Stomach (tissue), 19 donors: ENCODE data around the gene GABRB2. TPM values are rescaled to one million over a fixed set of nuclear protein-coding genes. Genes with fewer than 3 reads are reported as not detected.
A peak's percentile ranks its signal among the peaks of the same experiment; 100 is the strongest.

ENCODE experiments used
- DNase-seq, 2 donors: peaks; one replicate each; pipeline versions ENCODE4 v3.0.0 to v3.0.0-alpha.2; 2013 to 2019
- H3K27ac ChIP-seq, 5 donors: fragments of 200-600 bp in 4 of 5; sonication (generic) in 4 of 5; one replicate each; pipeline ENCODE4 v1.5.1; 2013 to 2019; ENCODE audit warnings: mild to moderate bottlenecking in 1 of 5, moderate library complexity in 1 of 5
- H3K27me3 ChIP-seq, 3 donors: fragments of 200-600 bp; sonication (generic); one replicate each; pipeline ENCODE4 v1.5.1; 2017 to 2019; ENCODE audit warnings: mixed run types in 1 of 3
- H3K36me3 ChIP-seq, 4 donors: fragments of 200-600 bp; sonication (generic); 1 replicate in 3 of 4; 2 replicates in 1 of 4; pipeline ENCODE4 v1.5.1; 2016 to 2019
- H3K4me1 ChIP-seq, 4 donors: fragments of 200-600 bp; sonication (generic); one replicate each; pipeline ENCODE4 v1.5.1; 2016 to 2019
- H3K4me3 ChIP-seq, 4 donors: fragments of 200-600 bp; sonication (generic) in 3 of 4; one replicate each; pipeline ENCODE4 v1.5.1; 2016 to 2019; ENCODE audit warnings: mild to moderate bottlenecking in 1 of 4
- H3K9me3 ChIP-seq, 4 donors: fragments of 200-600 bp; sonication (generic); one replicate each; pipeline ENCODE4 v1.5.1; 2016 to 2019
- EP300 ChIP-seq: sonication (generic); formaldehyde crosslinking; IDR thresholded peaks from one replicate; pipeline ENCODE4 v1.6.1; 2017; ENCODE audit warnings: antibody characterized with exemption
- POLR2A ChIP-seq, 4 donors: fragments of 450-650 bp; IDR thresholded peaks; one replicate each; pipeline ENCODE4 v1.6.1; 2016; ENCODE audit warnings: antibody characterized with exemption in 4 of 4, control low read depth in 2 of 4, mild to moderate bottlenecking in 1 of 4, moderate library complexity in 1 of 4
- POLR2AphosphoS5 ChIP-seq, 3 donors: sonication (generic); formaldehyde crosslinking; IDR thresholded peaks; one replicate each; pipeline ENCODE4 v1.6.1; 2016; ENCODE audit warnings: antibody characterized with exemption in 3 of 3
- WGBS, 5 donors: extraction: QIAGEN DNeasy Blood & Tissue Kit in 3 of 5; methylation state at CpG; one replicate each; pipeline versions ENCODE4 v1.1.5 to v1.1.7; 2013 to 2018; 5-methylcytosine and 5-hydroxymethylcytosine counted together
- intact Hi-C: fragments of 100-400 bp; cut with DNase I; formaldehyde crosslinking; loops from one replicate; pipeline ENCODE4 v1.15.1; 2023; ENCODE audit warnings: low total_unique reads
- long read RNA-seq, 10 donors: transcript quantifications; one replicate each; lab custom pipeline, GENCODE V29; 2026
- polyA plus RNA-seq, 3 donors: library from polyadenylated mRNA; stranded (reverse); fragments of 200-250 nt; gene quantifications; one replicate each; pipeline ENCODE4 v1.2.3, GENCODE V29; 2013
- total RNA-seq, 5 donors: library from RNA; depleted of rRNA; stranded (reverse); fragments of >200 nt; gene quantifications; one replicate each; pipeline versions ENCODE4 v1.1.0 to v1.2.3, GENCODE V29; 2014 to 2016
- TF ChIP-seq, protein P1 (sequence below), 7 experiments: fragments of 450-650 bp in 4 of 7; fragments of 200-600 bp in 3 of 7; sonication (generic) in 3 of 7; IDR thresholded peaks; one replicate each; pipeline ENCODE4 v1.5.1; 2016 to 2019; ENCODE audit warnings: antibody characterized with exemption in 7 of 7, control low read depth in 2 of 7, mild to moderate bottlenecking in 1 of 7
- donor health status: healthy with polysubstance abuse.
- donor health status: Bipolar disorder and iron deficiency.
- donor health status: healthy.

Gene GABRB2
- 1 to 10 TPM in 1 of 5 donors, under 1 TPM in 2, not detected in 2; 0.14 to 2.7 (median 0.73) TPM for total RNA-seq
- polyA plus RNA-seq = under 1 TPM in 2 of 3 donors, not detected in 1; 0.06 to 0.08 TPM
- long read RNA-seq, donor 1 = 0 reads
- long read RNA-seq, donor 2 = 0 reads
- long read RNA-seq, donor 3 = 0 reads
- long read RNA-seq, donor 4 = 0 reads
- long read RNA-seq, donor 5 = 0 reads
- long read RNA-seq, donor 6 = 0 reads
- long read RNA-seq, donor 7 = 0 reads
- long read RNA-seq, donor 8 = 0 reads
- long read RNA-seq, donor 9 = 0 reads
- long read RNA-seq, donor 10 = 0 reads

GRCh38 chr5:161546470-161547301 is at the start of gene GABRB2:
Gene GABRB2, minus strand, starts transcription at chr5:161546725. Its CDS starts 82 bp downstream, at chr5:161546643.
- Histone ChIP-seq H3K4me3 (peak within 1 kb of the TSS; percentile 46 to 69 (median 52)), H3K4me1 (peaks cover 6 to 38% (median 30%) of the 10 kb centered on the region in 4 donors), H3K27me3 (peaks cover 12 to 64% (median 35%) of the 10 kb centered on the region in 3 donors), H3K36me3 (no peaks in the 10 kb centered on the region), H3K9me3 (no peaks in the 10 kb centered on the region), H3K27ac (no peak within 1 kb of the TSS)
- peak; percentile 58 to 86 for DNase-seq
- no peak for TF ChIP-seq POLR2A (IDR thresholded peaks at IDR 0.05)
- TF ChIP-seq, protein P1, sequence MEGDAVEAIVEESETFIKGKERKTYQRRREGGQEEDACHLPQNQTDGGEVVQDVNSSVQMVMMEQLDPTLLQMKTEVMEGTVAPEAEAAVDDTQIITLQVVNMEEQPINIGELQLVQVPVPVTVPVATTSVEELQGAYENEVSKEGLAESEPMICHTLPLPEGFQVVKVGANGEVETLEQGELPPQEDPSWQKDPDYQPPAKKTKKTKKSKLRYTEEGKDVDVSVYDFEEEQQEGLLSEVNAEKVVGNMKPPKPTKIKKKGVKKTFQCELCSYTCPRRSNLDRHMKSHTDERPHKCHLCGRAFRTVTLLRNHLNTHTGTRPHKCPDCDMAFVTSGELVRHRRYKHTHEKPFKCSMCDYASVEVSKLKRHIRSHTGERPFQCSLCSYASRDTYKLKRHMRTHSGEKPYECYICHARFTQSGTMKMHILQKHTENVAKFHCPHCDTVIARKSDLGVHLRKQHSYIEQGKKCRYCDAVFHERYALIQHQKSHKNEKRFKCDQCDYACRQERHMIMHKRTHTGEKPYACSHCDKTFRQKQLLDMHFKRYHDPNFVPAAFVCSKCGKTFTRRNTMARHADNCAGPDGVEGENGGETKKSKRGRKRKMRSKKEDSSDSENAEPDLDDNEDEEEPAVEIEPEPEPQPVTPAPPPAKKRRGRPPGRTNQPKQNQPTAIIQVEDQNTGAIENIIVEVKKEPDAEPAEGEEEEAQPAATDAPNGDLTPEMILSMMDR (IDR thresholded peaks at IDR 0.05) = no peak
- intact Hi-C loops = loop anchor here (10.0 kb wide), 1 partner anchor 1858 kb away; no protein-coding TSS in a partner anchor
- WGBS, 5 donors = 1 to 2% (median 1%) methylated on average over 29 to 31 of the region's 31 CpGs

DNA sequence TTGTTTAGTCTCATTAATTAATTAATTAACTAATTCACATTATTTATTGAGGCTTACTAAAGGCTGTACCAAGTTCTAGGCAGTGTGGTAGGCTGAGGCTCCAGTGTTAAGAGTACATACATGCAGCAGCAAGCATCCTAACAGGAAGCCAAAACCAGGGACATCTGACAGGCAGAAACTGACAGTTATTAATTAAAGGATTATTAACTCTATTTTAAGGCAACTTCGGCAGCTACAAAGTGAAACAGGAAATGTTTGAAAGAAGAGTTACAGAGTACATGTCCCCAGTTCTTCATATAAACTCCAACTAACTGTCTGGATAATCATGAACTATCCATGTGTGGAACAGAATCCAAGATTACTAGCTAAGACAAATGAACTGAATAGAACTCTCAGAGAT is 39.3 kb upstream of the GABRB2 start:
- H3K4me1 ChIP-seq = no peaks in the 10 kb centered on the region
- 27 to 54% (median 32%) methylated on average over 1 of the region's 1 CpG for WGBS, 5 donors
- no peak overlapping the region for H3K27ac ChIP-seq
- H3K4me3 ChIP-seq = no peak overlapping the region
- no peak for DNase-seq
- no peaks in the 10 kb centered on the region for H3K9me3 ChIP-seq
- intact Hi-C loops = no loop called here
- H3K27me3 ChIP-seq = no peaks in the 10 kb centered on the region
- TF ChIP-seq POLR2A (IDR thresholded peaks at IDR 0.05) (no peak), POLR2AphosphoS5 (IDR thresholded peaks at IDR 0.05) (no peak), EP300 (no peak)
- TF ChIP-seq, protein P1 (IDR thresholded peaks at IDR 0.05) = no peak
- H3K36me3 ChIP-seq = no peaks in the 10 kb centered on the region

GRCh38 chr5:161580621-161581020 is 34.1 kb upstream of the GABRB2 start:
- intact Hi-C loops = no loop called here
- H3K4me1 ChIP-seq = no peaks in the 10 kb centered on the region
- TF ChIP-seq, protein P1 (IDR thresholded peaks at IDR 0.05) = no peak
- TF ChIP-seq POLR2AphosphoS5 (IDR thresholded peaks at IDR 0.05) (no peak), EP300 (no peak), POLR2A (IDR thresholded peaks at IDR 0.05) (no peak)

DNA sequence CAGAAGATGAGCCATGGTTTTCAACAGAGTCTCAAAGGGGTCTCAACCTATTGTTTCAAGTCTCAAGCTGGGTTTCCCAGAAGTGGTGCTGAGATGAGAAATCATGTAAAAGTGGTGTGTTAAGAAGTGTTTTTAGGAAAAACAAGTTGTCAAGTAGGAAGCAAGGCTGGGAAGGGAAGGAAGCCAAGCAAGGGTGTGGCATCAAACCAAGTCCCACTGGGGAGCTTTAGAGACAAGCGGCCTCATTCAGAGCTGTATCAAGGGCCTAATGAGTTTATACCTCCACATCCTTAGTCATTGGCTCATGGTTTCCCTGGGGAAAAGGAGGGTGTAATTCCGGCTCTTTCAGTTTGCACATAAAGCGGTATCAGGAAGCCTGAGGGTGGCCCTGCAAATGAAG is 26.4 kb upstream of the GABRB2 start:
- WGBS, 5 donors = 78 to 84% (median 82%) methylated on average over 3 of the region's 3 CpGs
- no peak for DNase-seq
- Histone ChIP-seq H3K4me3 (no peak overlapping the region), H3K4me1 (no peaks in the 10 kb centered on the region), H3K27me3 (no peaks in the 10 kb centered on the region), H3K9me3 (no peaks in the 10 kb centered on the region), H3K27ac (no peak overlapping the region), H3K36me3 (no peaks in the 10 kb centered on the region)
- TF ChIP-seq POLR2AphosphoS5 (IDR thresholded peaks at IDR 0.05) = no peak
- TF ChIP-seq EP300 = no peak
- no peak for TF ChIP-seq POLR2A (IDR thresholded peaks at IDR 0.05)
- TF ChIP-seq, protein P1 (IDR thresholded peaks at IDR 0.05) = no peak
- intact Hi-C loops = no loop called here

More at GRCh38 chr5:161580621-161581020, 34.1 kb upstream of the GABRB2 start:
- Histone ChIP-seq H3K36me3 (no peaks in the 10 kb centered on the region), H3K9me3 (no peaks in the 10 kb centered on the region), H3K27me3 (no peaks in the 10 kb centered on the region), H3K27ac (no peak overlapping the region), H3K4me3 (no peak overlapping the region)
- no peak for DNase-seq
- 90 to 94% (median 92%) methylated on average over 5 of the region's 5 CpGs for WGBS, 5 donors
